Body of pancreas (tissue), 4 donors: ENCODE data around the gene BMPER.

Source experiments
- CTCF ChIP-seq, 7 experiments: fragments of 450-650 bp in 4 of 7; fragments of 200-600 bp in 3 of 7; sonication (generic) in 3 of 7; IDR thresholded peaks; one replicate each; pipeline ENCODE4 v1.5.1; 2016 to 2019; ENCODE audit warnings: antibody characterized with exemption in 7 of 7
- POLR2A ChIP-seq, 3 donors: fragments of 450-650 bp; IDR thresholded peaks; one replicate each; pipeline ENCODE4 v1.6.1; 2016; ENCODE audit warnings: antibody characterized with exemption in 3 of 3, mild to moderate bottlenecking in 2 of 3

GRCh38 chr7:34034728-34035127 is 129.4 kb downstream of the BMPER start:
- TF ChIP-seq POLR2A (IDR thresholded peaks at IDR 0.05), result no peak
- TF ChIP-seq CTCF (IDR thresholded peaks at IDR 0.05), result no peak
